GM04503 (cell line): ENCODE results near the gene ZNF44.

Experiments used
- DNase-seq: peaks from one replicate; pipeline ENCODE4 v3.0.0-alpha.2; 2012; ENCODE audit warnings: low read depth

Gene ZNF44

GRCh38 chr19:12261554-12261953 lies 33.1 kb downstream of the ZNF44 start:
- no peak for DNase-seq

- DNase-seq, result no peak
Measured at GRCh38 chr19:12260861-12261260, 33.8 kb downstream of the ZNF44 start.

DNA sequence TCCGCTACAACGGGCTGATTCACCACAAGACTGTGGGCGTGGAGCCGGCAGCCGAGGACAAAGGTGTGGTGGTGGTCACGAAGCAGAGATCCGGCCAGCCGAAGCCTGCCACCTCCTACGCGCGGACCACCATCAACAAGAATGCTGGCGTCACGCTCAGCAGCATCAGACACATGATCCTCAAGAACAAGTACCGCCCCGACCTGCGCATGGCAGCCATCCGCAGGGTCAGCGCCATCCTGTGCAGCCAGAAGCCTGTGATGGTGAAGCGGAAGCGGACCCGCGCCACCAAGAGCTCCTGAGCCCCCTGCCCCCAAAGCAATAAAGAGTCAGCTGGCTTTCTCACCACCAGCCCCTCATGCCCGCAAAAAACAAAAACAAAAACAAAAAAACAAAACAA lies 34.4 kb downstream of the ZNF44 start:
- DNase-seq, result no peak

GRCh38 chr19:12255372-12255771 lies 39.3 kb downstream of the ZNF44 start:
- no peak for DNase-seq

- DNase-seq, result no peak
Measured at GRCh38 chr19:12247644-12248222, 47.0 kb downstream of the ZNF44 start.

GRCh38 chr19:12244370-12244769 lies 50.3 kb downstream of the ZNF44 start:
- no peak for DNase-seq

- no peak for DNase-seq
Measured at GRCh38 chr19:12237143-12237839, 57.4 kb downstream of the ZNF44 start.

DNA sequence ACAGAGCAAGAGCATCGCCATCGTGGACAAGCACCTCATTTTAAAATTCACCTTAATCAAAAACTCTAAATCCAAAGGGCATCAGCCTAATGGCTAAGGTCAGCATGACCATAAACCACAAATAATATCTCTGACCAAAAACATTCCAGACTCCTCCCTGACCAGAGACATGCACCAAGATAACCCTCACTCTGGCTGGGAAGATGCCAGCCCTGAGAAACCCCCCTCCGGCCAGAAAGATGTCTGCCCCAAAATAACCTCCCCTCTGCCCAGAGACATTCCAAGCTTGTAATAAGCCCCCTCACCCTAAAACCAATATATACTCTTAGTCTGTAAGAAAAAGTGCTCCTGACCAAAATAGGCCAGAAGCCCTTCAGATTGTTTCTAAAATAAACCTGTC lies 61.7 kb downstream of the ZNF44 start:
- no peak for DNase-seq

DNA sequence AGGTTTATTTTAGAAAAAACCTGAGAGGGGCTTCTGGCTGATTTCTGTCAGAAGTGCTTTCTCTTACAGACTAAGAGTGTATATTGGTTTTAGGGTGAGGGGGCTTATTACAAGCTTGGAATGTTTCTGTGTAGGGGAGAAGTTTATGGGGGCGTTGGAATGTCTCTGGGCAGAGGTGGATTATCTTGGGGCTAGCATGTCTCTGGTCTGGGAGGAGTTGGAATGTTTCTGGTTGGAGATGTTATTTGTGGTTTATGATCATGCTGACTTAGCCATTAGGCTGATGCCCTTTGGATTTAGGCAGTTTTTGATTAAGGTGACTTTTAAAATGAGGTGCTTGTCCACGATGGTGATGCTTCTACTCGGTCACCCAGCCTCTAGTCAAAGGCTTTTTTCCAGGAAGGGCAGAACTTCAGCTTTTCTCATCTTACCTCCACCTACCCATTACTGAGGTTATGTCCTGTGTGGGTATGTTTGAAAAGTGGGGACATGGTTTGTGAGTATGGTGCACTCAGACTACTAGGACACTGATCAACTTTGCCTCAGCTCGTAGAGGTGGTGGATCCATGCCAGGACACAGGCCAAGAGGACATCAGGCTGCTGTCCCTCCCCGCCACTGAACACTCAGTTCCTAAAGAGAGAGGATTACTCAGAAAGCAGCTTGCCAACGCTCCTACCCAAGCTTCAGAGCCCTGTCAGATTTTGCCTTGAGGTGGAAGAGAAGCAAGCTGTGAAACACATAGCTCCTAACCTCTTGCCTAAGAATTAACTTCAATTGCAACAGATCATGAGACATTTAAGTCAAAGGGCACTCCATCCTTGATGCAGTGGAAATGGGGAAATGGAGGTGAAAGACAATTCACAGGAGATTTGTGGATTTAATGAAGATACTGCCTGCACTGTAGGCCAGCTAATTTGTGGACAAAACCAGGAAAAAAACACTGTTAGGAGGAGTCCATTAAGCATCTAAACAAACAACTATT lies 63.6 kb downstream of the ZNF44 start:
- DNase-seq, result no peak

DNA sequence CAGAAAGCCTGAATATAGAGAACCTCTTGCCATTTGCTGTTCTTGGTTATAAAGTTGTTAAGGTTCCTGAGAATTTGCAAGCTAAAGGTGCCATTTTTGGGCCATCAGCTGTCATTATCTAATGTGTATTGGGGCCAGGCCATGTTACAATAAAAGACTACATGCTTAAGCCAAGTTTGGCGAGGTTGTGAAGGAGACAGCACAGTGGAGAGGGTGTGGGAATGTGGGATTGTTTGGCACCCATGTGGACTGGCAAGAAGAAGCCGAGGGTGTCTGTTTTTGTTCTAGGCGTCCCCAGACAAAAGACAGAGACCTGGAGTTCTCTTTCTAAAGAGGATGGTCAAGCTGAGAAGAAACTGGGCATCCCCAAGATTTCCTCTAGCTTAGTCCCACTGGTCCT lies 64.7 kb downstream of the ZNF44 start:
- no peak for DNase-seq

DNA sequence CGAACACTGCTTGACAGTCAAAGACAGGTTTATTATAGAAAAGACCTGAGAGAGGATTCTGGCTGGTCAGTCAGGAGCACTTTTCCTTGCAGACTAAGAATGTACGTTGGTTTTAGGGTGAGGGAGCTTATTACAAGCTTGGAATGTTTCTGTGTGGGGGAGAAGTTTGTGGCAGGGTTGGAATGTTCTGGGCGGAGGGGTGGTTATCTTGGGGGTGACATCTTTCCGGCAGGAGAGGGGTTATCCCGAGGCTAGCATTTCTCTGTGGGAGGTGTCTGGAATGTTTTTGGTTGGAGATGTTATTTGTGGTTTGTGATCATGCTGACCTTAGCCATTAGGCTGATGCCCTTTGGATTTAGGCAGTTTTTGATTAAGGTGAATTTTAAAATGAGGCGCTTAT lies 70.0 kb downstream of the ZNF44 start:
- DNase-seq, result no peak

DNA sequence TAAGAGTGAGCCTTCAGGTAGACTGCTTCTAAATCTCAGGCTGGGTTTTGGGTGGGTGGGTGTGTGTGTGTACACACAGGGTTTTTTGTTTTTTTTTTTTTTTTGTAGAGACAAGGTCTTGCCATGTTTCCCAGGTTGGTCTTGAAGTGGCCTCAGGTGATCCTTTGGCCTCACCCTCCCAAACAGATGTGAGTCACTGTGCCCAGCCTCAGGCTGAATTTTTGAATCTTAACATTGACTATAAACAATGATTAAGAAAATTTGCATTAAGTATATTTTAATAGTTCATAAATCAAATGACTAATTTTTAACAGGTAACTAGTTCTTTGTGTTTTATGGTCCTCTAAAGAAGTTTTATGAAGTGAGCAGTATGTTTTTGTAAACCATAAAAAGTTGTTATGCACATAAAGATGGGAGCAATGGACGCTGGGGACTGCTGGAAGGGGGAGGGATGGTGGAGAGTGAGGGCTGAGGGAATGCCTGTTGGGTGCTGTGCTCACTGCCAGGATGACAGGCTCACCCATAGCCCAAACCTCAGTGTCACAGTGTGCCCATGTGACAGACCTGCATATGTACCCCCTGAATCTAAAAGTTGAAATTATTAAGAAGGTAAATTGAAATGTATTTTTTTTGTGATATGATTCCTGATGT lies 71.6 kb downstream of the ZNF44 start:
- no peak for DNase-seq
